WTC11 (cell line): ENCODE data around the gene IL37. TPM values are rescaled to one million over a fixed set of nuclear protein-coding genes. Genes with fewer than 3 reads are reported as not detected.

ENCODE experiments used
- ATAC-seq: fragments of 200-7000 bp; cut with Tn5 transposase; 2 replicates; pipeline ENCODE4 v1.10.0; 2021; ENCODE audit warnings: mild to moderate bottlenecking, moderate library complexity
- CTCF ChIA-PET: fragments of 300-600 bp; sonication (Branson Sonifier 250); formaldehyde crosslinking; loops from one replicate; lab custom pipeline; 2021; ENCODE audit warnings: antibody characterized with exemption; lab: Charles Lee
- POLR2A ChIA-PET: fragments of 350-600 bp; sonication (Branson Sonifier 250); formaldehyde crosslinking; loops from one replicate; lab custom pipeline; 2021; ENCODE audit warnings: antibody characterized with exemption; lab: Charles Lee
- DNase-seq: peaks from one replicate; pipeline ENCODE4 v3.0.0; 2021; ENCODE audit warnings: low spot score
- H3K27ac Mint-ChIP-seq: 2 replicates; pipeline ENCODE4 v1.8.0; 2021; ENCODE audit warnings: mixed read lengths
- H3K27me3 Mint-ChIP-seq: 2 replicates; pipeline ENCODE4 v1.8.0; 2021; ENCODE audit warnings: low read depth, mild to moderate bottlenecking, moderate library complexity, mixed read lengths
- H3K36me3 Mint-ChIP-seq: 2 replicates; pipeline ENCODE4 v1.8.0; 2021; ENCODE audit warnings: mixed read lengths
- H3K4me1 Mint-ChIP-seq: 2 replicates; pipeline ENCODE4 v1.8.0; 2022; ENCODE audit warnings: mixed read lengths
- H3K4me3 Mint-ChIP-seq: 2 replicates; pipeline ENCODE4 v1.8.0; 2021; ENCODE audit warnings: mild to moderate bottlenecking, moderate library complexity, mixed read lengths
- H3K9me3 Mint-ChIP-seq: 2 replicates; pipeline ENCODE4 v1.8.0; 2021; ENCODE audit warnings: mixed read lengths
- AR ChIP-seq: fragments of 250-450 bp; sonication (Bioruptor Pico); IDR thresholded peaks from 2 replicates; pipeline ENCODE4 v1.9.0; 2021; ENCODE audit warnings: mild to moderate bottlenecking
- ETV6 ChIP-seq: sonication (generic); formaldehyde crosslinking; IDR thresholded peaks from 2 replicates; pipeline ENCODE4 v1.8.1; 2022; ENCODE audit warnings: mild to moderate bottlenecking, missing genetic modification reagents
- IRF1 ChIP-seq: sonication (generic); formaldehyde crosslinking; IDR thresholded peaks from 2 replicates; pipeline ENCODE4 v1.8.0; 2023; ENCODE audit warnings: missing genetic modification reagents
- IRF2 ChIP-seq: sonication (generic); formaldehyde crosslinking; IDR thresholded peaks from 2 replicates; pipeline ENCODE4 v1.8.0; 2022; ENCODE audit warnings: low read depth, missing genetic modification reagents, borderline replicate concordance
- JAZF1 ChIP-seq: fragments of 250-450 bp; sonication (Bioruptor Pico); IDR thresholded peaks from 2 replicates; pipeline ENCODE4 v1.9.0; 2021; ENCODE audit warnings: moderate library complexity, mild to moderate bottlenecking, inconsistent platforms
- MAX ChIP-seq: sonication (generic); formaldehyde crosslinking; IDR thresholded peaks from 2 replicates; pipeline ENCODE4 v1.8.0; 2022; ENCODE audit warnings: mild to moderate bottlenecking, missing genetic modification reagents
- PRRX2 ChIP-seq: fragments of 250-450 bp; sonication (Bioruptor Pico); IDR thresholded peaks from 2 replicates; pipeline ENCODE4 v1.8.0; 2021; ENCODE audit warnings: mild to moderate bottlenecking
- TCF7 ChIP-seq: sonication (generic); formaldehyde crosslinking; IDR thresholded peaks from 2 replicates; pipeline ENCODE4 v1.8.0; 2022; ENCODE audit warnings: mild to moderate bottlenecking, low read depth, missing genetic modification reagents, moderate library complexity
- TP53 ChIP-seq: sonication (generic); formaldehyde crosslinking; IDR thresholded peaks from 2 replicates; pipeline ENCODE4 v1.8.1; 2023; ENCODE audit warnings: mild to moderate bottlenecking, missing genetic modification reagents
- USF2 ChIP-seq: sonication (generic); formaldehyde crosslinking; IDR thresholded peaks from 2 replicates; pipeline ENCODE4 v1.8.1; 2023; ENCODE audit warnings: mild to moderate bottlenecking, missing genetic modification reagents, moderate library complexity
- ZNF138 ChIP-seq: sonication (generic); formaldehyde crosslinking; conservative IDR thresholded peaks from 2 replicates; pipeline ENCODE4 v1.8.1; 2022; ENCODE audit warnings: mild to moderate bottlenecking, moderate library complexity, missing genetic modification reagents
- total RNA-seq: library from RNA; stranded (reverse); gene quantifications from 3 replicates; pipeline ENCODE4 v1.2.3, GENCODE V29; 2021
- TF ChIP-seq, protein P1 (sequence below): sonication (generic); formaldehyde crosslinking; IDR thresholded peaks from 2 replicates; pipeline ENCODE4 v1.8.0; 2023; ENCODE audit warnings: missing genetic modification reagents, mild to moderate bottlenecking, borderline replicate concordance
- TF ChIP-seq, protein P2 (sequence below): sonication (generic); formaldehyde crosslinking; IDR thresholded peaks from 2 replicates; pipeline ENCODE4 v1.8.1; 2023; ENCODE audit warnings: mild to moderate bottlenecking, moderate library complexity, missing genetic modification reagents
- TF ChIP-seq, protein P3 (sequence below): sonication (generic); formaldehyde crosslinking; IDR thresholded peaks from 2 replicates; pipeline ENCODE4 v1.8.0; 2022; ENCODE audit warnings: mild to moderate bottlenecking, missing genetic modification reagents

Gene IL37
- total RNA-seq, 1 experiment from 2014 or later, result 0.48 TPM

DNA sequence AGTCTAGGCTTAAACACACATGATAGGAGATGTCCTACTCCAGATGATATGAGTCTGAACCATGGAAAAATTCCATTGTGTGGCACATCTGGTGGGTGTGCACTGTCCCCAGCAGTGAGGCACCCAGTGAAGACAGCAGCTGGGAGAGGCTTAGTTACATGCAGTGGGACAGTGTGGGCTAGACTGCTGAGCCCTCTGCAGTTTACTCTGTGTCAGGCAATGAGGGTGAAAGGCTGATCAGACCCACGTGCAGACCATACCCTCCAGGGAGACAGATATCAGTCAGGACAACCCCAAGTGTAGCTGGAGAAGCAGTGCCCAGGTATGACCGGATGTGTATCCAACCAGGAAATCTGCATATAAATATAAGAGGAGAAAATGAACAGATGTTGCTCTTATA lies 13.4 kb downstream of the IL37 start:
- ChIA-PET CTCF (interaction anchor here (0.9 to 6.1 kb wide), 3 partner anchors 18 to 39 kb away, joined by 5 to 44 read pairs (median 9); no protein-coding TSS in a partner anchor), POLR2A (no interaction called here)
- Mint-ChIP-seq H3K27ac (no peak overlapping the region), H3K36me3 (no peaks in the 10 kb centered on the region; the same call in 1 of the 2 replicates), H3K27me3 (peaks cover 21% of the 10 kb centered on the region), H3K4me1 (peaks cover 4% of the 10 kb centered on the region; the same call in 1 of the 2 replicates), H3K9me3 (peaks cover 10% of the 10 kb centered on the region), H3K4me3 (no peak overlapping the region)
- DNase-seq (no peak), ATAC-seq (no peak)
- no peak for TF ChIP-seq ETV6 (CRISPR knock-in tag)
- no peak for TF ChIP-seq TP53 (CRISPR knock-in tag)
- no peak for TF ChIP-seq MAX (CRISPR knock-in tag)
- TF ChIP-seq IRF2, result no peak
- TF ChIP-seq IRF1 (CRISPR knock-in tag), result no peak
- no peak for TF ChIP-seq USF2
- TF ChIP-seq, protein P1, sequence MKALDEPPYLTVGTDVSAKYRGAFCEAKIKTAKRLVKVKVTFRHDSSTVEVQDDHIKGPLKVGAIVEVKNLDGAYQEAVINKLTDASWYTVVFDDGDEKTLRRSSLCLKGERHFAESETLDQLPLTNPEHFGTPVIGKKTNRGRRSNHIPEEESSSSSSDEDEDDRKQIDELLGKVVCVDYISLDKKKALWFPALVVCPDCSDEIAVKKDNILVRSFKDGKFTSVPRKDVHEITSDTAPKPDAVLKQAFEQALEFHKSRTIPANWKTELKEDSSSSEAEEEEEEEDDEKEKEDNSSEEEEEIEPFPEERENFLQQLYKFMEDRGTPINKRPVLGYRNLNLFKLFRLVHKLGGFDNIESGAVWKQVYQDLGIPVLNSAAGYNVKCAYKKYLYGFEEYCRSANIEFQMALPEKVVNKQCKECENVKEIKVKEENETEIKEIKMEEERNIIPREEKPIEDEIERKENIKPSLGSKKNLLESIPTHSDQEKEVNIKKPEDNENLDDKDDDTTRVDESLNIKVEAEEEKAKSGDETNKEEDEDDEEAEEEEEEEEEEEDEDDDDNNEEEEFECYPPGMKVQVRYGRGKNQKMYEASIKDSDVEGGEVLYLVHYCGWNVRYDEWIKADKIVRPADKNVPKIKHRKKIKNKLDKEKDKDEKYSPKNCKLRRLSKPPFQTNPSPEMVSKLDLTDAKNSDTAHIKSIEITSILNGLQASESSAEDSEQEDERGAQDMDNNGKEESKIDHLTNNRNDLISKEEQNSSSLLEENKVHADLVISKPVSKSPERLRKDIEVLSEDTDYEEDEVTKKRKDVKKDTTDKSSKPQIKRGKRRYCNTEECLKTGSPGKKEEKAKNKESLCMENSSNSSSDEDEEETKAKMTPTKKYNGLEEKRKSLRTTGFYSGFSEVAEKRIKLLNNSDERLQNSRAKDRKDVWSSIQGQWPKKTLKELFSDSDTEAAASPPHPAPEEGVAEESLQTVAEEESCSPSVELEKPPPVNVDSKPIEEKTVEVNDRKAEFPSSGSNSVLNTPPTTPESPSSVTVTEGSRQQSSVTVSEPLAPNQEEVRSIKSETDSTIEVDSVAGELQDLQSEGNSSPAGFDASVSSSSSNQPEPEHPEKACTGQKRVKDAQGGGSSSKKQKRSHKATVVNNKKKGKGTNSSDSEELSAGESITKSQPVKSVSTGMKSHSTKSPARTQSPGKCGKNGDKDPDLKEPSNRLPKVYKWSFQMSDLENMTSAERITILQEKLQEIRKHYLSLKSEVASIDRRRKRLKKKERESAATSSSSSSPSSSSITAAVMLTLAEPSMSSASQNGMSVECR (CRISPR knock-in tag), result no peak

DNA sequence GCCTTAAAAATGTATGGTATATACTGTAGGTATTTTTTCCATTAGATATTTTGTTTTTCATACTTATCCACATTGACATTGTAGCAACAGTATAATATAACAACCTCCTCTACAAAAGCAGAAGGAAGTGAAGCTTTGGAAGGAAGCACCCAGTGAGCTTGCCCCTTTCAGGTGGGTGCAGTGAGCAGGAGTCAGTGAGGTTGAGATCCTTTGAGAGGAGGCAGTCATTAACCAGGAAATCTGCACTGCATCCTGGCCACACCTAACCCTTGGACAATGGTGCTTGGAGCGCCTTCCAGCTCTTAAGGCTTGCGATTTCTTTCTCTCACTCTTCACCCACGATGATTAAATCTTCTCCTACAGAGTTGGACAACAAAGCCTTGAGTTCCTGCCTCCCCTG lies 13.9 kb downstream of the IL37 start:
- Mint-ChIP-seq H3K27ac (no peak overlapping the region), H3K36me3 (no peaks in the 10 kb centered on the region; the same call in 1 of the 2 replicates), H3K4me1 (peaks cover 4% of the 10 kb centered on the region; the same call in 1 of the 2 replicates), H3K4me3 (no peak overlapping the region), H3K27me3 (peaks cover 18% of the 10 kb centered on the region), H3K9me3 (peaks cover 6% of the 10 kb centered on the region)
- DNase-seq (no peak), ATAC-seq (no peak)
- POLR2A ChIA-PET, result no interaction called here
- TF ChIP-seq TCF7 (CRISPR knock-in tag) (no peak), USF2 (no peak)
- TF ChIP-seq, protein P2, sequence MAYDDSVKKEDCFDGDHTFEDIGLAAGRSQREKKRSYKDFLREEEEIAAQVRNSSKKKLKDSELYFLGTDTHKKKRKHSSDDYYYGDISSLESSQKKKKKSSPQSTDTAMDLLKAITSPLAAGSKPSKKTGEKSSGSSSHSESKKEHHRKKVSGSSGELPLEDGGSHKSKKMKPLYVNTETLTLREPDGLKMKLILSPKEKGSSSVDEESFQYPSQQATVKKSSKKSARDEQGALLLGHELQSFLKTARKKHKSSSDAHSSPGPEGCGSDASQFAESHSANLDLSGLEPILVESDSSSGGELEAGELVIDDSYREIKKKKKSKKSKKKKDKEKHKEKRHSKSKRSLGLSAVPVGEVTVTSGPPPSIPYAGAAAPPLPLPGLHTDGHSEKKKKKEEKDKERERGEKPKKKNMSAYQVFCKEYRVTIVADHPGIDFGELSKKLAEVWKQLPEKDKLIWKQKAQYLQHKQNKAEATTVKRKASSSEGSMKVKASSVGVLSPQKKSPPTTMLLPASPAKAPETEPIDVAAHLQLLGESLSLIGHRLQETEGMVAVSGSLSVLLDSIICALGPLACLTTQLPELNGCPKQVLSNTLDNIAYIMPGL, result no peak
- CTCF ChIA-PET, result interaction anchor here (6.1 kb wide), 1 partner anchor 18 kb away, joined by 44 read pairs; no protein-coding TSS in a partner anchor

DNA sequence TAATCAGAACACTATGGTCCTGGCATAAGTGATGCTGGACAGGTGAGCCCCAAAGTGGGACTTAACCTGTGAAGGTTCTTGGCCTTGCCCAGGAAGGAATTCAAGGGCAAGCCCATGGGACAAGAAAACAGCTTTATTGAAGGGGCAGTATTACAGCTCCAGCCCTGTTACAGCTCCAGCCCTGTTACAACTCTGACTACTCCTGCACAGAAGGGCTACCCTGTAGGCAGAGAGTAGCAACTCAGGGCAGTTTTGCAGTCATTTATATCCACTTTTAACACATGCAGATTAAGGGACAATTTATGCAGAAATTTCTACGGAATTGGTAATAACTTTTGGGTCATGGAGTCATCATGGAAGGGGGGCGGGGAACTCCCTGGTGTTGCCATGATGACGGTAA lies 15.7 kb downstream of the IL37 start:
- CTCF ChIA-PET, result interaction anchor here (0.8 to 6.1 kb wide), 3 partner anchors 16 to 42 kb away, joined by 3 to 44 read pairs (median 7); no protein-coding TSS in a partner anchor
- POLR2A ChIA-PET, result no interaction called here
- H3K4me1 Mint-ChIP-seq, result peaks cover 4% of the 10 kb centered on the region; the same call in 1 of the 2 replicates
- H3K36me3 Mint-ChIP-seq, result no peaks in the 10 kb centered on the region
- no peaks in the 10 kb centered on the region for H3K9me3 Mint-ChIP-seq
- H3K27ac Mint-ChIP-seq, result no peak overlapping the region
- ATAC-seq, result no peak
- no peak overlapping the region for H3K4me3 Mint-ChIP-seq
- no peak for DNase-seq
- peaks cover 20% of the 10 kb centered on the region for H3K27me3 Mint-ChIP-seq
- TF ChIP-seq, protein P3, sequence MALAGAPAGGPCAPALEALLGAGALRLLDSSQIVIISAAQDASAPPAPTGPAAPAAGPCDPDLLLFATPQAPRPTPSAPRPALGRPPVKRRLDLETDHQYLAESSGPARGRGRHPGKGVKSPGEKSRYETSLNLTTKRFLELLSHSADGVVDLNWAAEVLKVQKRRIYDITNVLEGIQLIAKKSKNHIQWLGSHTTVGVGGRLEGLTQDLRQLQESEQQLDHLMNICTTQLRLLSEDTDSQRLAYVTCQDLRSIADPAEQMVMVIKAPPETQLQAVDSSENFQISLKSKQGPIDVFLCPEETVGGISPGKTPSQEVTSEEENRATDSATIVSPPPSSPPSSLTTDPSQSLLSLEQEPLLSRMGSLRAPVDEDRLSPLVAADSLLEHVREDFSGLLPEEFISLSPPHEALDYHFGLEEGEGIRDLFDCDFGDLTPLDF (CRISPR knock-in tag), result no peak
- TF ChIP-seq PRRX2 (CRISPR knock-in tag), result no peak
- no peak for TF ChIP-seq AR (CRISPR knock-in tag)
- no peak for TF ChIP-seq JAZF1 (CRISPR knock-in tag)
- TF ChIP-seq ZNF138 (CRISPR knock-in tag), result no peak
